ENCODE measurements around the gene RNF224. TPM values are rescaled to one million over a fixed set of nuclear protein-coding genes. Genes with fewer than 3 reads are reported as not detected.
A peak's percentile ranks its signal among the peaks of the same experiment; 100 is the strongest.

RNF224 gene
- polyA plus RNA-seq, 3 donors, result not detected

DNA sequence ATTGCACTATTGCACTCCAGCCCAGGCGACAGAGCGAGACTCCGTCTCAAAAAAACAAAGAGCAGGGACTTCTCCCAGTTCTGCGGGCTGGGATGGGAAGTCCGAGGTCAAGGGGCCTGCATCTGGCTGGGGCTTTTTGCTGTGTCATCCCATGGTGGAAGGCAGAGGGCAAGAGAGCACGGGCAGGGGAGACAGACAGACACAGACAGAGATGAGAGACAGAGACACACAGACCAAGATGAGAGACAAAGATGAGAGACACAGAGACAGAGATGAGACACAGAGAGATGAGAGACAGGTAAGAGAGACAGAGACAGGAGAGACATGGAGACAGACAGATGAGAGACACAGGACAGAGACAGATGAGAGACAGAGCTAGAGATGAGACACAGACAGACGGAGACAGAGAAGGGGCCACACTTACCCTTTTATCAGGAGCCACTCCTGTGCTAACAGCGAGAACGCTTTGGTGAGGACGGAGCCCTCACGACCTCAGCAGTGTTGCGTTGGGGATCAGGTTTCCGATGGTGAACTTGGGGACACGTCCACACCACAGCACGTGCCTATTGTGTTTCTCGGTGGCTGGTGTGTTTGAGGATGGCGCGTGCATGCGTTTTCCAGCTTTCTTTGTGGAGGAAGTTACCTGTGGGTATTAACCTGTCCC lies 41.4 kb downstream of the RNF224 start:
- intact Hi-C loops (cut with micrococcal nuclease), result no loop called here
- peak overlapping the region; percentile 4 for H3K9ac ChIP-seq (ENCODE audit: insufficient read depth, low read length, poor library complexity, severe bottlenecking)
- no peaks in the 10 kb centered on the region for H3K9me3 ChIP-seq (replicated peaks in 1 of 2; ENCODE audit: control insufficient read depth in 1 of 2, insufficient read depth in 1 of 2, low read length in 2 of 2)
- H3K36me3 ChIP-seq (replicated peaks in 1 of 2; ENCODE audit: control insufficient read depth in 1 of 2, insufficient read depth in 2 of 2, low read length in 2 of 2), result peaks cover 45 to 90% of the 10 kb centered on the region in 2 donors
- Mint-ChIP-seq H3K4me3 (peak overlapping the region in 1 of 2 donors; percentile 61), H3K27me3 (ENCODE audit: low read depth in 3 of 3) (no peaks in the 10 kb centered on the region), H3K4me1 (peaks cover 27% of the 10 kb centered on the region), H3K9me3 (no peaks in the 10 kb centered on the region), H3K27ac (peak overlapping the region; percentile 2 to 84 (median 44)), H3K36me3 (peaks cover 40 to 86% of the 10 kb centered on the region in 2 donors)
- H3K4me3 ChIP-seq (replicated peaks in 1 of 3; ENCODE audit: low read depth in 2 of 3, low read length in 3 of 3), result no peak overlapping the region
- H2AFZ ChIP-seq (ENCODE audit: insufficient read depth, low read depth, low read length, poor library complexity, severe bottlenecking), result no peak overlapping the region
- H3K27ac ChIP-seq (ENCODE audit: low read depth in 1 of 2, low read length in 2 of 2), result peak overlapping the region in 1 of 2 donors; percentile 51
- peak overlapping the region; percentile 44 for H3K4me2 ChIP-seq (replicated peaks; ENCODE audit: extremely low read depth, low read length, poor library complexity, severe bottlenecking)
- peaks cover 36% of the 10 kb centered on the region for H4K20me1 ChIP-seq (ENCODE audit: insufficient read depth, low read length)
- TF ChIP-seq, protein P1, sequence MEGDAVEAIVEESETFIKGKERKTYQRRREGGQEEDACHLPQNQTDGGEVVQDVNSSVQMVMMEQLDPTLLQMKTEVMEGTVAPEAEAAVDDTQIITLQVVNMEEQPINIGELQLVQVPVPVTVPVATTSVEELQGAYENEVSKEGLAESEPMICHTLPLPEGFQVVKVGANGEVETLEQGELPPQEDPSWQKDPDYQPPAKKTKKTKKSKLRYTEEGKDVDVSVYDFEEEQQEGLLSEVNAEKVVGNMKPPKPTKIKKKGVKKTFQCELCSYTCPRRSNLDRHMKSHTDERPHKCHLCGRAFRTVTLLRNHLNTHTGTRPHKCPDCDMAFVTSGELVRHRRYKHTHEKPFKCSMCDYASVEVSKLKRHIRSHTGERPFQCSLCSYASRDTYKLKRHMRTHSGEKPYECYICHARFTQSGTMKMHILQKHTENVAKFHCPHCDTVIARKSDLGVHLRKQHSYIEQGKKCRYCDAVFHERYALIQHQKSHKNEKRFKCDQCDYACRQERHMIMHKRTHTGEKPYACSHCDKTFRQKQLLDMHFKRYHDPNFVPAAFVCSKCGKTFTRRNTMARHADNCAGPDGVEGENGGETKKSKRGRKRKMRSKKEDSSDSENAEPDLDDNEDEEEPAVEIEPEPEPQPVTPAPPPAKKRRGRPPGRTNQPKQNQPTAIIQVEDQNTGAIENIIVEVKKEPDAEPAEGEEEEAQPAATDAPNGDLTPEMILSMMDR (IDR thresholded peaks at IDR 0.05), result no peak
- peaks cover 5% of the 10 kb centered on the region for H3K79me2 ChIP-seq (ENCODE audit: insufficient read depth, low read length)
- H3K27me3 ChIP-seq (ENCODE audit: control insufficient read depth in 2 of 2, insufficient read depth in 2 of 2, low read length in 2 of 2), result no peaks in the 10 kb centered on the region
- DNase-seq, result peak in 1 of 3 donors; percentile 44
- WGBS (ENCODE audit: insufficient coverage), result 48% methylated on average over 12 of the region's 19 CpGs
- H3K4me1 ChIP-seq (ENCODE audit: control insufficient read depth in 1 of 2, insufficient read depth in 2 of 2, low read length in 2 of 2), result peaks cover 23 to 28% of the 10 kb centered on the region in 2 donors

GRCh38 chr9:137269231-137269772 lies 42.0 kb downstream of the RNF224 start:
- Histone ChIP-seq H3K9me3 (replicated peaks in 1 of 2; ENCODE audit: control insufficient read depth in 1 of 2, insufficient read depth in 1 of 2, low read length in 2 of 2) (no peaks in the 10 kb centered on the region), H3K36me3 (replicated peaks in 1 of 2; ENCODE audit: control insufficient read depth in 1 of 2, insufficient read depth in 2 of 2, low read length in 2 of 2) (peaks cover 38 to 90% of the 10 kb centered on the region in 2 donors), H3K27me3 (ENCODE audit: control insufficient read depth in 2 of 2, insufficient read depth in 2 of 2, low read length in 2 of 2) (no peaks in the 10 kb centered on the region), H3K4me3 (replicated peaks in 1 of 3; ENCODE audit: low read depth in 2 of 3, low read length in 3 of 3) (no peak overlapping the region), H3K4me2 (replicated peaks; ENCODE audit: extremely low read depth, low read length, poor library complexity, severe bottlenecking) (peak overlapping the region; percentile 44), H3K79me2 (ENCODE audit: insufficient read depth, low read length) (peaks cover 5% of the 10 kb centered on the region), H2AFZ (ENCODE audit: insufficient read depth, low read depth, low read length, poor library complexity, severe bottlenecking) (no peak overlapping the region), H3K4me1 (ENCODE audit: control insufficient read depth in 1 of 2, insufficient read depth in 2 of 2, low read length in 2 of 2) (peaks cover 25 to 30% of the 10 kb centered on the region in 2 donors), H3K9ac (ENCODE audit: insufficient read depth, low read length, poor library complexity, severe bottlenecking) (no peak overlapping the region), H3K27ac (ENCODE audit: low read depth in 1 of 2, low read length in 2 of 2) (peak overlapping the region in 1 of 2 donors; percentile 51), H4K20me1 (ENCODE audit: insufficient read depth, low read length) (peaks cover 36% of the 10 kb centered on the region)
- Mint-ChIP-seq H3K4me1 (peaks cover 31% of the 10 kb centered on the region), H3K27ac (peak overlapping the region in 3 of 7 donors; percentile 25 to 63 (median 32)), H3K36me3 (peaks cover 34 to 85% of the 10 kb centered on the region in 2 donors), H3K27me3 (ENCODE audit: low read depth in 3 of 3) (no peaks in the 10 kb centered on the region), H3K4me3 (no peak overlapping the region), H3K9me3 (no peaks in the 10 kb centered on the region)
- TF ChIP-seq, protein P1 (IDR thresholded peaks at IDR 0.05), result no peak
- 90% methylated on average over 15 of the region's 17 CpGs for WGBS (ENCODE audit: insufficient coverage)
- intact Hi-C loops (cut with micrococcal nuclease), result no loop called here
- DNase-seq, result no peak
